ENCODE data around the gene ARHGAP8.
"Not testable (repeated sequence)": the region's sequence is repeated elsewhere in the genome, so short reads cannot be mapped to it uniquely, and the experiment has no call there.

Gene ARHGAP8

DNA sequence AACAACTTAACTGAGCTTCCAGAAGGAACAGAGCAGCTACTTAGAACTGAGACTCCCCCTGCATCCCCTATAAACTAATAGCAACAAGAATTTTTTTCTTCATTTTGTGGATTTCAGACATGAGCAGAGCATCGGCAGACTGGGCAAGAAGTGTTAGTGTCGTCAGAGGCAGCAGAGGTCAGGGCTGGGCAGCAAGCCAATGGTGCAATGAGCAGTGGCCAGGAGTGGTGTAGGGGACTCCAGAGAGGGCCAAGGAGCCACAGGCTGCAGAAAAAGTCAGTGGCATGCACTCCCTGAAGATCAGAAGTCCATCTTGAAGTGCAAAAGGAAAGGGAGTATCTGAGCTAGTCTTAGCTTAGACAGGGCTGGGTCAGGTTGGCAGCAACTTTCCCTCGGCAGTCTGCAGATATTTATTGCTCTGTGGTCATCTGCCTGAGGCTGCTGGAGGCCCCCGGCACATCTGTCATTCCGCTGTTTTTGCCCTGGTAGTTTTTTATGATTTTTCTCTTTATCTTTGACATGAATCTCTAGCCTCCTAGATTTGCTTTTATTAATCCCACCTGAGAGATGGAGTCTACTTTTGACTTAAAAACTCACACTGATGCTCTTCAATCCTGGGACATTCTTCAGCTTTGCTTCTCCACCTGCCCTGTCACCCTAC lies 152.2 kb downstream of the ARHGAP8 start:
- in situ Hi-C loops (cut with MboI; ENCODE audit: low sequenced_read_pairs) = not testable (repeated sequence)

DNA sequence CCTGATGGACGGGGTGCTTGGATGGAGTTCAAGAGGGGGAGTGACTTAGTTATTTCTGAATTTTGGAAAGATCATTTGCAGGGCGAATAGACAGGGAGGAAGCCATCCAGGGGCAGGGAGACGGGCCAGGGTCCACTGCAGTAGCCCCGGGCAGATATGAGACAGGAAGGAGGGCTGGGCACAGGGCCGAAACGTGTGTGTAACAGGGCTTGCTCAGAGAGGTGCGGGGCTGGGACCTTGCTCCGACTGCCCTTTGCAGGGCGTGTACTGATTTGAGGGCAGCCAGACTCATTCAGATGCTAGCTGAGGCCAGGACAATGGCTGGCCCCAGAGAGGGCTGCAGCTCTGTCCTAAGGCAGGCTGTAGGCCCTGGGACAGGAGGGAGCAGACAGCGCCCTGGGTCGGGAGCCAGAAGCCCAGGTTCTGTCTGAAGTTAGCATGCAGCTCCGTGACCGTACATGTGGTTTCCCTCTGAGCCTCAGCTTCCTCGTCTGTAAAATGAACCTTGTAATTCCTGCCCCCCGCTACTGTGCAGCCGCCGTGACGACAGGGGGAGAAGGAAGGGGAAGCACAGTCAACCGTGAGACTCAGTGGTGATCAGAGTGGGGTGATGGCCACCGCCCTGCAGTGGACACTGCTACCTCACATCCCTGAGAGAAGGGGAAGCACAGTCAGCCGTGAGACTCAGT lies 154.0 kb downstream of the ARHGAP8 start:
- in situ Hi-C loops (cut with MboI; ENCODE audit: low sequenced_read_pairs) = no loop called here

DNA sequence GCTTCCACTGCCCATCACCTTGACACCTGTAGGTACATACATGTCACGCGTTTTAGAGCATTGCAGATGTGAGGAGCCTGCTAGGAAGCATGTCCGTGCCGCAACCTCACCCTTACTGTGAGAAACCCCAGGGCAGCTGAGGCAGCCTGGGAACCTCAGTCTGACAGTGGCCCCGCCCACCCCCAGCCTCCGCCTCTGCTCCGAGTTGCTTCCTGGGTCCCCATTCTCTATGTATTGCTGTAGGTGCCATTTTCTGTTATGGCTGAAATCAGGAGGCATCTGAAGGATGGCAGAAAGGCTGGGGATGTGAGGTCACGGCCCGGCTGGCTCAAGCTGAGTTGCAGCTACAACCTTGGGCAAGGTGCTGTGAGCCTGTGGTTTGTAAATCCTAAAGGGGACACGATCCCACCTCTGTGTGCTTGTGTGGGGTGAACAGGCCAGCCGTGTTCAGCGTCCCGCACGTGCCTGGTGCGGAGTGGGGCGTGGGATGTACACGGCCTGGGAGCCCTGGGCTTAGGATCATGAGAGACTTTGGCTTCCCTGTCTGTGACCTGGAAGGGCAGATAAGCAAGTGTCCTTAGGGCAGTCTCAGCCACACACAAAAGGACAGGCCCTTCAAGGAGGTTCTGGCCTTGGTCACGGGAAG lies 154.7 kb downstream of the ARHGAP8 start:
- in situ Hi-C loops (cut with MboI; ENCODE audit: low sequenced_read_pairs) = no loop called here

DNA sequence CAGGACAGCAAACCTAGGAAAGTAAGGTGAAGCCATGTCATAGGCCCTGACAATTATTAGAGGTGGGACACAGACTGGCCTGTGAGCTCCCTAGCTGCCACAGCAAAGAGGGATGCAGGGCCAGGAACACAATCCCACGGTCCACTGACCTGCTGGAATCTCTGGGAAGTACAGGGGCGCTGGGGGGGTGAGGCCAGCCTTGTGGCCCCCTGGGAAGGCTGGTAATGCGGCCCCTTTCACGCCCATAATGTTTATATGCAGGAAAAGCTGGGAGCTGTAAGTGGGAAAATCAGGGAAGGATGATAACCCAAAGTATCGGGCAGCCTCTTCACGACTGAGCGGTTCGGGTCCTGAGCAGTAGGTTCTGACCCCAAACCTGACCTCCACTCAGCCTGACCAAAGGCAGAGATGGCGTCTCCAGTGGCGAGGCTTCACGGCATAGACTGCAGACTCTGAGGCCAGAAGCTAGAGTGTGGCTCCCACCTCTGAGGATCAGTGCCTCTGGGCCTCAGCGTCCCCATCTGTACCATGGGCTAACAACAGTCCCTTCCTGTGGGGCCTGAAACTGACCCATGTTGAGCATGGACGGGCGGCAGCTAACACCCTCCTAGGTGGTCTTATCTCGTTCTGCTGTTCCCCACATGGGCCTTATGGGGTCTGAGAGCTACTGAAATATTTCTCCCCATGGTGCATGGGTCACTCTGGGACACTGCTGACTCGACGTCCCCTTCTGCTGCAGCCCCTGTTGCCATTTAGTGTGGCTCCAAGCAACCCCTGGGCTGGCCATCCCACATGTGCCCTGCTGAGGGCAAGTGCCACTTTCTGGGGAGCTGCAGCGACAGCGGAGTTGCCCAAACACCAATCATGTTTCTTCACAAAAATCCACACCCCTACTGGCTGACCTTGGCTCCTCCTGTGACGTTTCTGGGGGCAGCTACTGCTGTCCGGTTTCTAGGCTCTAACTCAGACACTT lies 155.7 kb downstream of the ARHGAP8 start:
- in situ Hi-C loops (cut with MboI; ENCODE audit: low sequenced_read_pairs) = no loop called here

DNA sequence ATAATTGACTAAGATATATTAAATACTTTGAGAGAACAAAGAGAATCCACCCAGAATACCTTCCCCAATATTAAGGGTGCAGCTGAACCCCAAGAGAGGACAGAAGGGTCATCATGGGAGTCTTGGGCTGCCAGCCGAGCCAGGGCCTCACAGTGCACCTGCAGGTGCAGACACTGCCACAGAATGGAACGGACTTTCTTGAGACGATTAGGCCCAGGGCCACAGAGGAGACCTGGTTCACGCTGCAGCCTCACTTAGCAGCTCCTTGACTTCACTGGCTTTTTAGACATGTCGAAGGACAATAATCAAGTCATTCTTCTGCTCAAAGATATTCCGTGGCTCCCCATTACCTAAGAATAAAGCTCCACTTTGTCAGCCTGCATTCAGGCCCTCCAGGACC lies 156.9 kb downstream of the ARHGAP8 start:
- in situ Hi-C loops (cut with MboI; ENCODE audit: low sequenced_read_pairs) = no loop called here
